OCI-LY1 (cell line): ENCODE results near the gene SVOPL.

Experiments used
- H2AFZ ChIP-seq: fragments of 200-600 bp; sonication (generic), shearing (Covaris generic); 2 replicates; pipeline ENCODE4 v1.6.0; 2014; ENCODE audit warnings: antibody characterized with exemption, mild to moderate bottlenecking, low read length
- H3F3A ChIP-seq: fragments of 200-600 bp; sonication (generic), shearing (Covaris generic); 2 replicates; pipeline ENCODE4 v1.6.0; 2014; ENCODE audit warnings: mild to moderate bottlenecking, antibody characterized with exemption, low read length, moderate library complexity; ENCODE audit not compliant: insufficient read depth
- H3K27ac ChIP-seq: fragments of 200-600 bp; sonication (generic); 2 replicates; pipeline ENCODE4 v1.5.1; 2014; ENCODE audit warnings: low read length, mixed run types, mild to moderate bottlenecking, low read depth; ENCODE audit not compliant: poor library complexity, severe bottlenecking
- H3K27me3 ChIP-seq: fragments of 200-600 bp; sonication (generic); 2 replicates; pipeline ENCODE4 v1.6.0; 2014; ENCODE audit warnings: antibody characterized with exemption, mild to moderate bottlenecking, low read length, moderate library complexity; ENCODE audit not compliant: insufficient read depth
- H3K36me3 ChIP-seq: fragments of 200-600 bp; sonication (generic); 2 replicates; pipeline ENCODE4 v1.6.1; 2014; ENCODE audit warnings: mild to moderate bottlenecking, antibody characterized with exemption, low read length, moderate library complexity, mixed read lengths; ENCODE audit not compliant: insufficient read depth
- H3K4me1 ChIP-seq: fragments of 200-600 bp; sonication (generic); 2 replicates; pipeline ENCODE4 v1.5.1; 2014; ENCODE audit warnings: mild to moderate bottlenecking, low read length, moderate library complexity; ENCODE audit not compliant: insufficient read depth, severe bottlenecking
- H3K4me2 ChIP-seq: fragments of 200-600 bp; sonication (generic), shearing (Covaris generic); 2 replicates; pipeline ENCODE4 v1.6.1; 2014; ENCODE audit warnings: low read length
- H3K4me3 ChIP-seq: fragments of 200-600 bp; sonication (generic); 2 replicates; pipeline ENCODE4 v1.5.1; 2014; ENCODE audit warnings: low read length, low read depth, mild to moderate bottlenecking, mixed read lengths; ENCODE audit not compliant: poor library complexity, severe bottlenecking
- H3K79me2 ChIP-seq: fragments of 200-600 bp; shearing (Covaris generic); 2 replicates; pipeline ENCODE4 v1.6.1; 2016; ENCODE audit warnings: mixed run types, low read length, mixed read lengths; ENCODE audit not compliant: insufficient read depth
- H3K9ac ChIP-seq: fragments of 200-600 bp; sonication (generic), shearing (Covaris generic); 2 replicates; pipeline ENCODE4 v1.6.1; 2014; ENCODE audit warnings: mild to moderate bottlenecking, low read length, mixed read lengths
- H3K9me2 ChIP-seq: fragments of 200-600 bp; sonication (generic), shearing (Covaris generic); 2 replicates; pipeline ENCODE4 v1.6.1; 2014; ENCODE audit warnings: low read depth, mild to moderate bottlenecking, low read length, mixed read lengths
- H3K9me3 ChIP-seq: fragments of 200-600 bp; shearing (Covaris generic); 2 replicates; pipeline ENCODE4 v1.6.1; 2014; ENCODE audit warnings: low read length, mixed read lengths
- H4K20me1 ChIP-seq: fragments of 200-600 bp; sonication (generic), shearing (Covaris generic); 2 replicates; pipeline ENCODE4 v1.6.0; 2016; ENCODE audit warnings: mild to moderate bottlenecking, low read length; ENCODE audit not compliant: insufficient read depth
- CTCF ChIP-seq: fragments of 200-600 bp; sonication (generic), shearing (Covaris generic); IDR thresholded peaks from 2 replicates; pipeline ENCODE4 v1.5.1; 2017; ENCODE audit warnings: mild to moderate bottlenecking, antibody characterized with exemption, low read length, moderate library complexity, mixed read lengths
- EZH2 ChIP-seq: fragments of 200-600 bp; sonication (generic), shearing (Covaris generic); IDR thresholded peaks from 2 replicates; pipeline ENCODE4 v1.8.0; 2017; ENCODE audit warnings: borderline replicate concordance, mixed run types, mild to moderate bottlenecking, antibody characterized with exemption, low read length, moderate library complexity, mixed read lengths

SVOPL gene

GRCh38 chr7:138575897-138576428 is 125.2 kb downstream of the SVOPL start:
- Histone ChIP-seq H3K27ac (no peak overlapping the region), H3K27me3 (no peaks in the 10 kb centered on the region), H2AFZ (no peak overlapping the region), H3K4me1 (no peaks in the 10 kb centered on the region), H3K36me3 (peaks cover 84% of the 10 kb centered on the region), H3K9me3 (no peaks in the 10 kb centered on the region), H4K20me1 (no peaks in the 10 kb centered on the region), H3K9ac (no peak overlapping the region), H3K4me2 (no peak overlapping the region), H3K4me3 (no peak overlapping the region), H3K79me2 (no peaks in the 10 kb centered on the region), H3K9me2 (no peaks in the 10 kb centered on the region), H3F3A (no peaks in the 10 kb centered on the region)
- TF ChIP-seq CTCF (no peak), EZH2 (no peak)

DNA sequence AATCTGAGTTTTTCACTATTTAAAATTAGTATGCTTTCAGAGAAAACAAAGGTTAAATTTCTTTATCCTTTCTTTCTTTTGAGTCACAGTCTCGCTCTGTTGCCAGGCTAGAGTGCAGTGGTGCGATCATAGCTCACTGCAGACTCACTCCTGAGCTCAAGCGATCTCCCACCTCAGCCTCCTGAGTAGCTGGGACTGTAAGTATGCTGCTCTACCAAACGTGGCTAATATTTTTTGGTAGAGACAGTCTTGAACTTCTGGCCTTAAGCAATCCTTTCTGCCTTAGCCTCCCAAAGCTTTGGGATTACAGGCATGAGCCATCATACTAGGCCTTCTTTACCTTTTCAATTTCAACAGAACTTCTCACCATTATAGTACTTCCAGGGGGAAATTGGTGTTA is 127.4 kb downstream of the SVOPL start:
- no peaks in the 10 kb centered on the region for H3K27me3 ChIP-seq
- H3K4me1 ChIP-seq = no peaks in the 10 kb centered on the region
- H3K4me3 ChIP-seq = no peak overlapping the region
- peaks cover 84% of the 10 kb centered on the region for H3K36me3 ChIP-seq
- no peak overlapping the region for H3K4me2 ChIP-seq
- no peaks in the 10 kb centered on the region for H3K9me3 ChIP-seq
- H3K9ac ChIP-seq = no peak overlapping the region
- no peaks in the 10 kb centered on the region for H3K9me2 ChIP-seq
- H3K27ac ChIP-seq = no peak overlapping the region
- TF ChIP-seq EZH2 (no peak), CTCF (no peak)
- no peak overlapping the region for H2AFZ ChIP-seq
- H3K79me2 ChIP-seq = no peaks in the 10 kb centered on the region
- 0 out of 2 replicates have a peak, but pooled peaks cover 3% of the 10 kb centered on the region for H4K20me1 ChIP-seq
- no peaks in the 10 kb centered on the region for H3F3A ChIP-seq

- H3K9me2 ChIP-seq = no peaks in the 10 kb centered on the region
- no peaks in the 10 kb centered on the region for H3K79me2 ChIP-seq
- peaks cover 81% of the 10 kb centered on the region for H3K36me3 ChIP-seq
- no peaks in the 10 kb centered on the region for H3F3A ChIP-seq
- H3K27me3 ChIP-seq = no peaks in the 10 kb centered on the region
- no peak overlapping the region for H2AFZ ChIP-seq
- peaks cover 2% of the 10 kb centered on the region; the same call in 1 of the 2 replicates for H3K9me3 ChIP-seq
- TF ChIP-seq EZH2 (no peak), CTCF (no peak)
- H3K4me3 ChIP-seq = no peak overlapping the region
- H3K4me1 ChIP-seq = no peaks in the 10 kb centered on the region
- 0 out of 2 replicates have a peak, but pooled peaks cover 3% of the 10 kb centered on the region for H4K20me1 ChIP-seq
- no peak overlapping the region for H3K9ac ChIP-seq
- no peak overlapping the region for H3K27ac ChIP-seq
- H3K4me2 ChIP-seq = no peak overlapping the region
Measured at GRCh38 chr7:138570715-138571114, 130.4 kb downstream of the SVOPL start.
